Right cardiac atrium (tissue), 5 donors: ENCODE data around the gene SUGP2. TPM values are rescaled to one million over a fixed set of nuclear protein-coding genes. Genes with fewer than 3 reads are reported as not detected.
A peak's percentile ranks its signal among the peaks of the same experiment; 100 is the strongest.

ENCODE experiments used
- ATAC-seq, 2 donors: fragments of 200-7000 bp; cut with Tn5 transposase; one replicate each; pipeline versions ENCODE4 v1.8.0 to v1.9.1; 2020; ENCODE audit warnings: moderate library complexity in 2 of 2, mild to moderate bottlenecking in 1 of 2
- DNase-seq, 3 donors: peaks; one replicate each; pipeline ENCODE4 v3.0.0-alpha.2; 2020
- H3K27ac ChIP-seq: one replicate; pipeline ENCODE4 v1.5.1; 2013; ENCODE audit warnings: mild to moderate bottlenecking, low read length, control low read depth, moderate library complexity
- H3K27me3 ChIP-seq: one replicate; pipeline ENCODE4 v1.6.1; 2013; ENCODE audit not compliant: control insufficient read depth, insufficient read depth
- H3K4me1 ChIP-seq: one replicate; pipeline ENCODE4 v1.6.1; 2013; ENCODE audit warnings: low read length; ENCODE audit not compliant: control insufficient read depth, insufficient read depth
- H3K4me3 ChIP-seq: one replicate; pipeline ENCODE4 v1.5.1; 2013; ENCODE audit warnings: low read length, control low read depth
- H3K9me3 ChIP-seq: one replicate; pipeline ENCODE4 v1.6.1; 2013; ENCODE audit warnings: low read length; ENCODE audit not compliant: control insufficient read depth
- WGBS: extraction: QIAGEN DNeasy Blood & Tissue Kit; methylation state at CpG from one replicate; pipeline ENCODE4 v1.1.7; 2013; 5-methylcytosine and 5-hydroxymethylcytosine counted together
- intact Hi-C, 4 donors: fragments of 100-400 bp; cut with DNase I; formaldehyde crosslinking; loops; one replicate each; pipeline versions ENCODE4 v1.11.0 to v1.14.0; 2022 to 2023
- long read RNA-seq, 4 donors: library from polyadenylated mRNA; unstranded; transcript quantifications; one replicate each; pipeline ENCODE4 v2.0.0, GENCODE V29; 2020 to 2021
- polyA plus RNA-seq: library from polyadenylated mRNA; stranded (reverse); fragments of 200-250 nt; gene quantifications from one replicate; pipeline ENCODE4 v1.2.3, GENCODE V29; 2013
- total RNA-seq, 4 donors: library from RNA; stranded (reverse); fragmentation: NEBNext Ultra II Directional; extraction: Animal tissue kit (Norgen Biotek cat#: 25700); gene quantifications; one replicate each; pipeline ENCODE4 v1.2.1, GENCODE V29; 2021
- donor health status: healthy with polysubstance abuse.
- donor health status: DM: no; HTN: yes; CAD: no.
- donor health status: DM: no; HTN: no; CAD: no.
- donor health status: DM: no; HTN: yes; CAD: no; lungs with severe emphysema.
- donor health status: DM: yes; HTN: yes; CAD: no.

The SUGP2 gene
- total RNA-seq (10 to 100 TPM; 50.3 to 77.7 (median 71.0) TPM), polyA plus RNA-seq (48.3 TPM)
- long read RNA-seq, donor 1, full-length matches to known transcripts = 99 of 170 reads
- long read RNA-seq, donor 1, partial matches to known transcripts = 38 of 170 reads
- long read RNA-seq, donor 1, other reads (novel, unspliced or antisense) = 33 of 170 reads
- long read RNA-seq, donor 2, full-length matches to known transcripts = 68 of 104 reads
- long read RNA-seq, donor 2, partial matches to known transcripts = 9 of 104 reads
- long read RNA-seq, donor 2, other reads (novel, unspliced or antisense) = 27 of 104 reads
- long read RNA-seq, donor 3, full-length matches to known transcripts = 142 of 281 reads
- long read RNA-seq, donor 3, partial matches to known transcripts = 61 of 281 reads
- long read RNA-seq, donor 3, other reads (novel, unspliced or antisense) = 78 of 281 reads
- long read RNA-seq, donor 4, full-length matches to known transcripts = 51 of 80 reads
- long read RNA-seq, donor 4, partial matches to known transcripts = 10 of 80 reads
- long read RNA-seq, donor 4, other reads (novel, unspliced or antisense) = 19 of 80 reads

- ATAC-seq = peak; percentile 90 to 93
- no peaks in the 10 kb centered on the region for H3K9me3 ChIP-seq
- H3K27ac ChIP-seq = peak within 1 kb of the TSS; percentile 96
- peak within 1 kb of the TSS; percentile 94 for H3K4me3 ChIP-seq
- under 1% methylated on average over 94 of the region's 94 CpGs for WGBS
- no peaks in the 10 kb centered on the region for H3K27me3 ChIP-seq
- intact Hi-C loops = no loop called here
- peaks cover 8% of the 10 kb centered on the region for H3K4me1 ChIP-seq
- peak; percentile 88 to 95 (median 95) for DNase-seq
Measured at GRCh38 chr19:19033426-19034203, at the start of gene SUGP2, which contains the start of gene ARMC6. Gene SUGP2, minus strand, starts transcription at chr19:19033517. Its CDS starts 2,446 bp downstream, at chr19:19031071. Gene ARMC6, plus strand, starts transcription at chr19:19033603. Its CDS starts 607 bp downstream, at chr19:19034210.

GRCh38 chr19:19081642-19082151 lies 48.4 kb upstream of the SUGP2 start:
- peak in 2 of 3 donors; percentile 71 to 76 for DNase-seq
- intact Hi-C loops = no loop called here
- no peaks in the 10 kb centered on the region for H3K9me3 ChIP-seq
- H3K4me1 ChIP-seq = no peaks in the 10 kb centered on the region
- WGBS = 67% methylated on average over 16 of the region's 16 CpGs
- H3K27me3 ChIP-seq = no peaks in the 10 kb centered on the region
- peak; percentile 23 to 77 for ATAC-seq
- no peak overlapping the region for H3K27ac ChIP-seq
- no peak overlapping the region for H3K4me3 ChIP-seq

- ATAC-seq = no peak
- Histone ChIP-seq H3K9me3 (no peaks in the 10 kb centered on the region), H3K27me3 (no peaks in the 10 kb centered on the region), H3K4me3 (no peak overlapping the region), H3K4me1 (no peaks in the 10 kb centered on the region), H3K27ac (no peak overlapping the region)
- DNase-seq = no peak
- intact Hi-C loops = no loop called here
- 100% methylated on average over 1 of the region's 1 CpG for WGBS
Measured at GRCh38 chr19:19079571-19079970, 46.3 kb upstream of the SUGP2 start.

- H3K27me3 ChIP-seq = no peaks in the 10 kb centered on the region
- H3K4me1 ChIP-seq = no peaks in the 10 kb centered on the region
- no peak overlapping the region for H3K4me3 ChIP-seq
- ATAC-seq = no peak
- H3K27ac ChIP-seq = no peak overlapping the region
- 94% methylated on average over 6 of the region's 6 CpGs for WGBS
- no peak for DNase-seq
- intact Hi-C loops = no loop called here
- H3K9me3 ChIP-seq = no peaks in the 10 kb centered on the region
Measured at GRCh38 chr19:19078801-19079200, 45.5 kb upstream of the SUGP2 start.

- Histone ChIP-seq H3K4me3 (no peak overlapping the region), H3K9me3 (no peaks in the 10 kb centered on the region), H3K27ac (no peak overlapping the region), H3K4me1 (no peaks in the 10 kb centered on the region), H3K27me3 (no peaks in the 10 kb centered on the region)
- ATAC-seq (no peak), DNase-seq (no peak)
- intact Hi-C loops = no loop called here
- WGBS = 91% methylated on average over 7 of the region's 7 CpGs
Measured at GRCh38 chr19:19077103-19077502, 43.8 kb upstream of the SUGP2 start.

GRCh38 chr19:19076476-19076875 lies 43.2 kb upstream of the SUGP2 start:
- DNase-seq (no peak), ATAC-seq (no peak)
- H3K4me3 ChIP-seq = no peak overlapping the region
- WGBS = 82% methylated on average over 1 of the region's 1 CpG
- H3K4me1 ChIP-seq = no peaks in the 10 kb centered on the region
- intact Hi-C loops = no loop called here
- H3K27me3 ChIP-seq = no peaks in the 10 kb centered on the region
- H3K27ac ChIP-seq = no peak overlapping the region
- H3K9me3 ChIP-seq = no peaks in the 10 kb centered on the region

- H3K27me3 ChIP-seq = no peaks in the 10 kb centered on the region
- DNase-seq (no peak), ATAC-seq (no peak)
- H3K9me3 ChIP-seq = no peaks in the 10 kb centered on the region
- H3K27ac ChIP-seq = no peak overlapping the region
- intact Hi-C loops = no loop called here
- no peaks in the 10 kb centered on the region for H3K4me1 ChIP-seq
- WGBS = 86% methylated on average over 8 of the region's 8 CpGs
- H3K4me3 ChIP-seq = no peak overlapping the region
Measured at GRCh38 chr19:19075126-19075525, 41.8 kb upstream of the SUGP2 start.

- 65% methylated on average over 13 of the region's 13 CpGs for WGBS
- H3K27ac ChIP-seq = no peak overlapping the region
- H3K4me3 ChIP-seq = no peak overlapping the region
- intact Hi-C loops = no loop called here
- no peak for ATAC-seq
- no peaks in the 10 kb centered on the region for H3K27me3 ChIP-seq
- no peaks in the 10 kb centered on the region for H3K4me1 ChIP-seq
- H3K9me3 ChIP-seq = no peaks in the 10 kb centered on the region
- DNase-seq = no peak
Measured at GRCh38 chr19:19074196-19074882, 41.0 kb upstream of the SUGP2 start.

GRCh38 chr19:19071897-19072296 lies 38.6 kb upstream of the SUGP2 start:
- H3K9me3 ChIP-seq = no peaks in the 10 kb centered on the region
- H3K4me3 ChIP-seq = no peak overlapping the region
- no peak overlapping the region for H3K27ac ChIP-seq
- H3K4me1 ChIP-seq = no peaks in the 10 kb centered on the region
- DNase-seq (no peak), ATAC-seq (no peak)
- intact Hi-C loops = no loop called here
- H3K27me3 ChIP-seq = no peaks in the 10 kb centered on the region
- WGBS = 93% methylated on average over 8 of the region's 8 CpGs
